Breast epithelium (tissue), 3 donors: ENCODE measurements around the gene GON4L.

Experiments used
- CTCF ChIP-seq, 3 donors: fragments of 450-650 bp; IDR thresholded peaks; one replicate each; pipeline ENCODE4 v1.5.1; 2016 to 2017; ENCODE audit warnings: antibody characterized with exemption in 3 of 3, mild to moderate bottlenecking in 3 of 3, moderate library complexity in 3 of 3
- POLR2A ChIP-seq: fragments of 450-650 bp; IDR thresholded peaks from one replicate; pipeline ENCODE4 v1.6.1; 2016; ENCODE audit warnings: antibody characterized with exemption, mild to moderate bottlenecking, moderate library complexity
- POLR2AphosphoS5 ChIP-seq, 3 donors: sonication (generic); formaldehyde crosslinking; IDR thresholded peaks; one replicate each; pipeline ENCODE4 v1.6.1; 2017; ENCODE audit warnings: antibody characterized with exemption in 3 of 3

- TF ChIP-seq CTCF (IDR thresholded peaks at IDR 0.05): no peak
- TF ChIP-seq POLR2AphosphoS5 (IDR thresholded peaks at IDR 0.05): no peak
- TF ChIP-seq POLR2A: no peak
Observed at GRCh38 chr1:155890251-155890650, 33.2 kb upstream of the GON4L start.
